ENCODE measurements around the gene SHISA8. TPM values are rescaled to one million over a fixed set of nuclear protein-coding genes. Genes with fewer than 3 reads are reported as not detected.
A peak's percentile ranks its signal among the peaks of the same experiment; 100 is the strongest.

SHISA8 gene
- total and polyA plus RNA-seq, 8 donors: 0.15 TPM; not detected in 7

GRCh38 chr22:41910050-41911000, 4.5 kb downstream of the SHISA8 start:
- intact Hi-C loops (cut with DNase I; ENCODE audit: low total_unique reads): no loop called here
- DNase-seq: peak; percentile 61 to 74
- TF ChIP-seq POLR2AphosphoS5 (IDR thresholded peaks at IDR 0.05) (no peak), POLR2A (IDR thresholded peaks at IDR 0.05) (no peak), EP300 (IDR thresholded peaks at IDR 0.05) (no peak), CTCF (IDR thresholded peaks at IDR 0.05) (no peak)
- H3K27me3 ChIP-seq: peaks cover 8 to 67% (median 59%) of the 10 kb centered on the region in 3 donors
- no peak overlapping the region for H3K27ac ChIP-seq
- H3K4me1 ChIP-seq: peaks cover 33 to 54% (median 45%) of the 10 kb centered on the region in 4 donors
- H3K4me3 ChIP-seq: peak overlapping the region; percentile 27 to 49 (median 36)
- peaks cover 5 to 27% (median 24%) of the 10 kb centered on the region in 4 donors for H3K36me3 ChIP-seq
- H3K9me3 ChIP-seq: no peaks in the 10 kb centered on the region
- 1 to 2% (median 1%) methylated on average over 41 to 112 of the region's 112 CpGs for WGBS, 5 donors

- no peak for DNase-seq
- Histone ChIP-seq H3K27ac (no peak overlapping the region), H3K4me3 (peak overlapping the region; percentile 27 to 49 (median 36)), H3K4me1 (peaks cover 25 to 46% (median 36%) of the 10 kb centered on the region in 4 donors), H3K27me3 (peaks cover 8 to 59% (median 51%) of the 10 kb centered on the region in 3 donors), H3K36me3 (peaks cover 14 to 35% (median 33%) of the 10 kb centered on the region in 4 donors), H3K9me3 (no peaks in the 10 kb centered on the region)
- intact Hi-C loops (cut with DNase I; ENCODE audit: low total_unique reads): no loop called here
- TF ChIP-seq EP300 (IDR thresholded peaks at IDR 0.05) (no peak), POLR2AphosphoS5 (IDR thresholded peaks at IDR 0.05) (no peak), CTCF (IDR thresholded peaks at IDR 0.05) (no peak), POLR2A (IDR thresholded peaks at IDR 0.05) (no peak)
- 19 to 32% (median 26%) methylated on average over 29 to 55 of the region's 55 CpGs for WGBS, 5 donors
Observed at GRCh38 chr22:41909310-41910049, 5.4 kb downstream of the SHISA8 start.

- TF ChIP-seq EP300 (IDR thresholded peaks at IDR 0.05): no peak
- TF ChIP-seq POLR2AphosphoS5 (IDR thresholded peaks at IDR 0.05): no peak
- TF ChIP-seq POLR2A (IDR thresholded peaks at IDR 0.05): no peak
- TF ChIP-seq CTCF (IDR thresholded peaks at IDR 0.05): no peak
- Histone ChIP-seq H3K27me3 (peaks cover 4 to 51% (median 44%) of the 10 kb centered on the region in 3 donors), H3K9me3 (no peaks in the 10 kb centered on the region), H3K27ac (no peak overlapping the region), H3K4me3 (no peak overlapping the region), H3K4me1 (peaks cover 18 to 39% (median 30%) of the 10 kb centered on the region in 4 donors), H3K36me3 (peaks cover 22 to 44% (median 41%) of the 10 kb centered on the region in 4 donors)
- WGBS, 5 donors: 46 to 64% (median 49%) methylated on average over 3 to 14 of the region's 14 CpGs
- no peak for DNase-seq
- intact Hi-C loops (cut with DNase I; ENCODE audit: low total_unique reads): no loop called here
Observed at GRCh38 chr22:41908411-41909309, 6.2 kb downstream of the SHISA8 start.

Measured in stomach (tissue), 9 donors.